H9 (cell line): ENCODE results near the gene PACS1. TPM values are rescaled to one million over a fixed set of nuclear protein-coding genes. Genes with fewer than 3 reads are reported as not detected.
A peak's percentile ranks its signal among the peaks of the same experiment; 100 is the strongest.

Experiments
- DNase-seq: peaks from one replicate; pipeline ENCODE4 v3.0.0-alpha.2; 2017
- H2AFZ ChIP-seq: one replicate; pipeline ENCODE4 v1.6.1; 2013; ENCODE audit warnings: mild to moderate bottlenecking, low read length, control low read depth, moderate library complexity
- H2AK5ac ChIP-seq: 2 replicates; pipeline ENCODE4 v1.6.1; 2013; ENCODE audit warnings: low read length, control low read depth, mixed read lengths; ENCODE audit not compliant: insufficient read length
- H2BK120ac ChIP-seq: one replicate; pipeline ENCODE4 v1.6.1; 2013; ENCODE audit warnings: low read depth, mild to moderate bottlenecking, low read length, control low read depth, inconsistent platforms; ENCODE audit not compliant: poor library complexity, severe bottlenecking
- H2BK12ac ChIP-seq: 2 replicates; pipeline ENCODE4 v1.6.1; 2013; ENCODE audit warnings: low read length, control low read depth, mixed read lengths, low read depth; ENCODE audit not compliant: insufficient read length
- H2BK15ac ChIP-seq: 2 replicates; pipeline ENCODE4 v1.6.1; 2013; ENCODE audit warnings: low read depth, low read length, control low read depth
- H2BK20ac ChIP-seq: one replicate; pipeline ENCODE4 v1.6.1; 2013; ENCODE audit warnings: low read depth, mild to moderate bottlenecking, low read length, control low read depth, inconsistent platforms; ENCODE audit not compliant: poor library complexity, severe bottlenecking
- H2BK5ac ChIP-seq: 2 replicates; pipeline ENCODE4 v1.6.1; 2013; ENCODE audit warnings: low read length, control low read depth, mixed read lengths; ENCODE audit not compliant: insufficient read length
- H3K14ac ChIP-seq: 2 replicates; pipeline ENCODE4 v1.6.1; 2013; ENCODE audit warnings: low read length, control low read depth; ENCODE audit not compliant: insufficient read depth
- H3K18ac ChIP-seq: 2 replicates; pipeline ENCODE4 v1.6.1; 2013; ENCODE audit warnings: low read depth, mild to moderate bottlenecking, mixed read lengths, low read length, control low read depth; ENCODE audit not compliant: insufficient read length
- H3K23ac ChIP-seq: 2 replicates; pipeline ENCODE4 v1.6.1; 2013; ENCODE audit warnings: low read length, control low read depth, mixed read lengths, low read depth; ENCODE audit not compliant: insufficient read length
- H3K23me2 ChIP-seq: 2 replicates; pipeline ENCODE4 v1.6.1; 2013; ENCODE audit warnings: low read depth, mild to moderate bottlenecking, mixed read lengths, low read length, control low read depth; ENCODE audit not compliant: insufficient read length, poor library complexity, severe bottlenecking
- H3K27ac ChIP-seq: 2 replicates; pipeline ENCODE4 v1.5.1; 2013; ENCODE audit warnings: low read length, control low read depth, mixed read lengths, low read depth; ENCODE audit not compliant: insufficient read length
- H3K27me3 ChIP-seq: 2 replicates; pipeline ENCODE4 v1.6.1; 2013; ENCODE audit warnings: low read length, control low read depth, inconsistent platforms; ENCODE audit not compliant: insufficient read depth
- H3K4ac ChIP-seq: 2 replicates; pipeline ENCODE4 v1.6.1; 2013; ENCODE audit warnings: low read depth, mild to moderate bottlenecking, control low read depth, inconsistent platforms, low read length, moderate library complexity
- H3K4me1 ChIP-seq: 2 replicates; pipeline ENCODE4 v1.6.1; 2013; ENCODE audit warnings: low read length, control low read depth, inconsistent platforms; ENCODE audit not compliant: insufficient read depth
- H3K4me2 ChIP-seq: 2 replicates; pipeline ENCODE4 v1.6.1; 2013; ENCODE audit warnings: low read length, control low read depth, mixed read lengths; ENCODE audit not compliant: insufficient read length, insufficient read depth
- H3K56ac ChIP-seq: 2 replicates; pipeline ENCODE4 v1.6.1; 2013; ENCODE audit warnings: low read depth, mild to moderate bottlenecking, mixed read lengths, low read length, control low read depth; ENCODE audit not compliant: insufficient read length
- H3K79me1 ChIP-seq: 2 replicates; pipeline ENCODE4 v1.6.1; 2013; ENCODE audit warnings: low read depth, mild to moderate bottlenecking, moderate library complexity, low read length, control low read depth, inconsistent platforms; ENCODE audit not compliant: insufficient read depth, poor library complexity, severe bottlenecking
- H3K79me2 ChIP-seq: 2 replicates; pipeline ENCODE4 v1.6.1; 2013; ENCODE audit warnings: low read length, control low read depth, inconsistent platforms; ENCODE audit not compliant: insufficient read depth
- H3K9ac ChIP-seq: 2 replicates; pipeline ENCODE4 v1.6.1; 2013; ENCODE audit warnings: low read length, control low read depth, mixed read lengths; ENCODE audit not compliant: insufficient read length; ENCODE audit errors: extremely low read depth
- H3K9me3 ChIP-seq: one replicate; pipeline ENCODE4 v1.6.1; 2013; ENCODE audit warnings: low read depth, low read length, inconsistent platforms; ENCODE audit not compliant: control insufficient read depth
- H3T11ph ChIP-seq: one replicate; pipeline ENCODE4 v1.6.1; 2013; ENCODE audit warnings: mild to moderate bottlenecking, low read length, control low read depth, inconsistent platforms
- H4K20me1 ChIP-seq: one replicate; pipeline ENCODE4 v1.6.1; 2013; ENCODE audit not compliant: control insufficient read depth, insufficient read length, insufficient read depth
- H4K5ac ChIP-seq: 2 replicates; pipeline ENCODE4 v1.6.1; 2013; ENCODE audit warnings: low read depth, mild to moderate bottlenecking, mixed read lengths, low read length, control low read depth; ENCODE audit not compliant: insufficient read length
- H4K8ac ChIP-seq: replicated peaks from 2 replicates; pipeline ENCODE4 v1.6.1; 2013; ENCODE audit warnings: low read length, control low read depth, mixed read lengths, low read depth; ENCODE audit not compliant: insufficient read length
- H4K91ac ChIP-seq: 2 replicates; pipeline ENCODE4 v1.6.1; 2013; ENCODE audit warnings: low read depth, mild to moderate bottlenecking, moderate library complexity, mixed read lengths, low read length, control low read depth; ENCODE audit not compliant: insufficient read length
- H3K27ac Mint-ChIP-seq, 3 experiments: 2 replicates in 2 of 3; 3 replicates in 1 of 3; pipeline ENCODE4 v1.8.0; 2020 to 2021; ENCODE audit warnings: mixed read lengths in 3 of 3, mild to moderate bottlenecking in 1 of 3, moderate library complexity in 1 of 3
- H3K27me3 Mint-ChIP-seq: 2 replicates; pipeline ENCODE4 v1.8.0; 2021; ENCODE audit warnings: low read depth, mild to moderate bottlenecking, moderate library complexity, mixed read lengths
- H3K36me3 Mint-ChIP-seq, 3 experiments: 2 replicates in 2 of 3; 3 replicates in 1 of 3; pipeline ENCODE4 v1.8.0; 2020 to 2021; ENCODE audit warnings: low read depth in 3 of 3, mixed read lengths in 3 of 3; ENCODE audit not compliant: insufficient read depth in 1 of 3
- H3K4me1 Mint-ChIP-seq, 2 experiments: 2 replicates each; pipeline ENCODE4 v1.8.0; 2020; ENCODE audit warnings: mixed read lengths in 2 of 2
- H3K4me3 Mint-ChIP-seq, 2 experiments: 2 replicates in 1 of 2; 3 replicates in 1 of 2; pipeline ENCODE4 v1.8.0; 2020 to 2021; ENCODE audit warnings: mild to moderate bottlenecking in 2 of 2, mixed read lengths in 2 of 2, moderate library complexity in 1 of 2
- H3K9me3 Mint-ChIP-seq, 2 experiments: 2 replicates in 1 of 2; 3 replicates in 1 of 2; pipeline ENCODE4 v1.8.0; 2020; ENCODE audit warnings: mild to moderate bottlenecking in 2 of 2, mixed read lengths in 2 of 2, moderate library complexity in 1 of 2
- whole genome bisulfite sequencing: extraction: QIAGEN DNeasy Blood & Tissue Kit; methylation state at CpG from one replicate; pipeline ENCODE4 v1.1.7; 2013; ENCODE audit warnings: missing lambda C conversion rate, low lambda C conversion rate, mixed read lengths; ENCODE audit not compliant: insufficient read length; ENCODE audit errors: extremely low coverage; 5-methylcytosine and 5-hydroxymethylcytosine counted together
- total RNA-seq: library from RNA; stranded (reverse); gene quantifications from 2 replicates; pipeline ENCODE4 v1.2.1, GENCODE V29; 2021
- TF ChIP-seq, protein P1 (sequence below): fragments of 200-600 bp; sonication (generic); conservative IDR thresholded peaks from 3 replicates; pipeline ENCODE4 v1.8.0; 2021; ENCODE audit warnings: antibody characterized with exemption, mild to moderate bottlenecking

The PACS1 gene
- total RNA-seq, 1 experiment from 2014 or later, result 35.5 TPM

DNA sequence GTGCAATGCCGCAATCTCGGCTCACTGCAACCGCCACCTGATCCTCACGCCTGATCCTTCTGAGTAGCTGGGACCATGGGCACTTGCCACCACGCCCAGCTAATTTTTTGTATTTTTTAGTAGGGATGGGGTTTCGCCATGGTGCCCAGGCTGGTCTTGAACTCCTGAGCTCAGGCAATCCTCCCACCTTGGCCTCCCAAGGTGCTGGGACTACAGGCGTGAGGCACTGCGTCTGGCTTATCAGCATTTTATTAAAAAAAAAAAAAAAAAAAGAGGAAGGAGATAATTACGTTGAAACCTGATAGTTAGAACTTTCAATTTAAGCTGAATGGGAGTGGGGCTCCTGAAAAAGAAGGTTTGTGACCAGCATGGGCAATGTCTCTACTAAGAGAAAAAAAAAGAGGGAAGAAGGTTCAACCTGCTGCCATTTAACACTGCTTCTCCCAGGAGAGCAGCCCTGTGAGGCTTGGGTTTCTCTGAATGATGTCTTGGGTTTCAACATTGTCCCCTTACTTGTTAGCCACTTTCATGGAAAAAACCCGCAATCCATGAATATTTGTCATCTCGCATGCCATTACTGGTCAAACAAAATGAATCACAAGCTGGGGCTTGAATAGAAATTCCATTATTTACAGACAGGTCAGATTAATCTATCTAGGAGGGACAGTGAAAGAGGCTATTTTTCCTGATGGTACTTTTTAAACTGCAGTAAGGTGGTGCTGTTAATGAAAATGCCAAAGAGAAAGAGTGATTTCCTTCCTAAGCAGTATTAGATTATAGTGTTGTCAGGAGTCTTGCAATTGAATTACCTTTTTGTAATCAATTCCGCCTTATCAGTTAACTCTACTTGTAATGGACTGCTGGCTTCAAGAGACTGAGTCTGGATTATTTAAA, 72.5 kb downstream of the PACS1 start:
- H3K27me3 ChIP-seq, result no peaks in the 10 kb centered on the region
- H3T11ph ChIP-seq, result no peak overlapping the region
- Mint-ChIP-seq H3K4me1 (peaks cover 7 to 8% of the 10 kb centered on the region in 2 experiments), H3K9me3 (peaks cover 0 to 6% of the 10 kb centered on the region in 2 experiments; a peak in 2 of 5 replicates), H3K27me3 (no peaks in the 10 kb centered on the region), H3K4me3 (no peak overlapping the region), H3K27ac (peak overlapping the region in 1 of 3 experiments; percentile 27; a peak in 1 of 7 replicates), H3K36me3 (peaks cover 0 to 4% (median 0%) of the 10 kb centered on the region in 3 experiments; a peak in 1 of 7 replicates)
- TF ChIP-seq, protein P1, sequence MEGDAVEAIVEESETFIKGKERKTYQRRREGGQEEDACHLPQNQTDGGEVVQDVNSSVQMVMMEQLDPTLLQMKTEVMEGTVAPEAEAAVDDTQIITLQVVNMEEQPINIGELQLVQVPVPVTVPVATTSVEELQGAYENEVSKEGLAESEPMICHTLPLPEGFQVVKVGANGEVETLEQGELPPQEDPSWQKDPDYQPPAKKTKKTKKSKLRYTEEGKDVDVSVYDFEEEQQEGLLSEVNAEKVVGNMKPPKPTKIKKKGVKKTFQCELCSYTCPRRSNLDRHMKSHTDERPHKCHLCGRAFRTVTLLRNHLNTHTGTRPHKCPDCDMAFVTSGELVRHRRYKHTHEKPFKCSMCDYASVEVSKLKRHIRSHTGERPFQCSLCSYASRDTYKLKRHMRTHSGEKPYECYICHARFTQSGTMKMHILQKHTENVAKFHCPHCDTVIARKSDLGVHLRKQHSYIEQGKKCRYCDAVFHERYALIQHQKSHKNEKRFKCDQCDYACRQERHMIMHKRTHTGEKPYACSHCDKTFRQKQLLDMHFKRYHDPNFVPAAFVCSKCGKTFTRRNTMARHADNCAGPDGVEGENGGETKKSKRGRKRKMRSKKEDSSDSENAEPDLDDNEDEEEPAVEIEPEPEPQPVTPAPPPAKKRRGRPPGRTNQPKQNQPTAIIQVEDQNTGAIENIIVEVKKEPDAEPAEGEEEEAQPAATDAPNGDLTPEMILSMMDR, result no peak
- no peak overlapping the region for H3K9ac ChIP-seq
- no peaks in the 10 kb centered on the region for H4K20me1 ChIP-seq
- H3K14ac ChIP-seq, result no peak overlapping the region
- WGBS, result no CpG with 5 or more reads among the region's 12 CpGs
- H3K4me2 ChIP-seq, result no peak overlapping the region
- H2BK20ac ChIP-seq, result no peak overlapping the region
- H2AFZ ChIP-seq, result no peak overlapping the region
- no peak overlapping the region for H3K23ac ChIP-seq
- H3K27ac ChIP-seq, result no peak overlapping the region
- H2BK120ac ChIP-seq, result no peak overlapping the region
- H2AK5ac ChIP-seq, result no peak overlapping the region
- H4K5ac ChIP-seq, result no peak overlapping the region
- H2BK5ac ChIP-seq, result no peak overlapping the region
- no peaks in the 10 kb centered on the region for H3K79me2 ChIP-seq
- no peak overlapping the region for H2BK12ac ChIP-seq
- H2BK15ac ChIP-seq, result no peak overlapping the region
- H4K8ac ChIP-seq, result no peak overlapping the region
- no peaks in the 10 kb centered on the region for H3K23me2 ChIP-seq
- H3K4me1 ChIP-seq, result no peaks in the 10 kb centered on the region
- no peak overlapping the region for H4K91ac ChIP-seq
- no peak overlapping the region for H3K56ac ChIP-seq
- DNase-seq, result no peak
- no peaks in the 10 kb centered on the region for H3K9me3 ChIP-seq
- peaks cover 2% of the 10 kb centered on the region for H3K79me1 ChIP-seq
- H3K18ac ChIP-seq, result no peak overlapping the region
- no peak overlapping the region for H3K4ac ChIP-seq
